ENCODE results near the gene CLIC3. TPM values are rescaled to one million over a fixed set of nuclear protein-coding genes. Genes with fewer than 3 reads are reported as not detected.

The CLIC3 gene
- total and polyA plus RNA-seq, 2 experiments from 2014 or later = 37.7 to 98.9 TPM

DNA sequence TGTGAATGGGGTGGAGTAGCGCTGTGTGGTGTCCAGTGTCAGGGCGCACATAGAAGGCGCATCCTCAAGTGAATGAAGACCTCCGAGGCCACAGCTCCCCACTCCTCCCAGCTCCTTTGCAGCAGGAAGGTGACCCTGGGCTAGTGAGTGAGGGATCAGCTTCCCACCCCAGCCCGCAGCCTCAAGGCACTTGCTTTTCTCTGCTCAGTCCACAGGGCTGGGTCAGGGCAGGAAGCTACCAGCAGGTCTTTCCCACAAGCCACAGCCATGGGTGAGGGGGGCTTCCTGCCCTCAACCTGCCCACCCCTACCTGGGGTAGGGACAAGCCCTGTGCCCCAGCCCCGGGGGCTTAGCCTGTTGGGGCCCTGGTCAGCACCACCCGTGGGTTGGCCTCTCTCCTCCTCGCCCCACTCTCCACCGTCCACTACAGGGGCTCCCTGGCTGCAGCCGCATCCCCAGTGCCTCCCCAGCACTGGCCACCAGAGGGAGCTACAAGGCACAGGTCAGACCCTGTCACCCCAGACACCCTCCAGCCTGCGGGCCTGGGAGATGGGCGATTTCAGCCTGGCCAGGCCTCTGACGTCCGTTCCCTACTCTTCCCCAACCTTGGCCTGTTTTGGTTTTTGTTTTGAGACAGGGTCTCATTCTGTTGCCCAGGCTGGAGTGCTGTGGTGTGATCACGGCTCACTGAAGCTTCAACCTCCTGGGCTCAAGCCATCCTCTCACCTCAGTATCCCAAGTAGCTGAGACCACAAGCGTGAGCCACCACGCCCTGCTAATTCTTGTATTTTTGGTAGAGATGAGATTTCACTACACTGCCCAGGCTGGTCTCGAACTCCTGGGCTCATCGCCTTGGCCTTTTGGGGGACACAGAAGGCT lies 32.9 kb upstream of the CLIC3 start:
- TF ChIP-seq EZH2 (IDR thresholded peaks at IDR 0.05; ENCODE audit: insufficient read depth, poor library complexity, severe bottlenecking) (no peak), EZH2phosphoT487 (IDR thresholded peaks at IDR 0.05; ENCODE audit: insufficient read depth, low read depth) (no peak)
- no peaks in the 10 kb centered on the region for H3K79me2 ChIP-seq (ENCODE audit: insufficient read depth)
- H3K9me2 ChIP-seq (ENCODE audit: insufficient read depth) = no peaks in the 10 kb centered on the region
- peak overlapping the region; percentile 86 for H3K4me2 ChIP-seq (ENCODE audit: unreplicated experiment)
- peak; percentile 69 for DNase-seq
- H3K27ac ChIP-seq = no peak overlapping the region
- no peaks in the 10 kb centered on the region for H3K4me1 ChIP-seq (ENCODE audit: insufficient read depth)
- in situ Hi-C loops (cut with MboI) = no loop called here
- no peaks in the 10 kb centered on the region for H3K9me3 ChIP-seq (ENCODE audit: low read depth)
- H3K4me3 ChIP-seq = no peak overlapping the region
- H3K27me3 ChIP-seq (replicated peaks; ENCODE audit: insufficient read depth) = no peaks in the 10 kb centered on the region
- H2AFZ ChIP-seq = no peak overlapping the region
- no peak overlapping the region for H3K9ac ChIP-seq
- no peaks in the 10 kb centered on the region for H3K36me3 ChIP-seq (ENCODE audit: low read depth)
- WGBS, 2 experiments (ENCODE audit: low coverage in 1 of 2, low lambda C conversion rate in 2 of 2, missing lambda C conversion rate in 2 of 2) = 28 to 34% methylated on average over 19 of the region's 19 CpGs
- no peaks in the 10 kb centered on the region for H3F3A ChIP-seq (ENCODE audit: insufficient read depth)
- no peaks in the 10 kb centered on the region for H4K20me1 ChIP-seq (ENCODE audit: insufficient read depth)

DNA sequence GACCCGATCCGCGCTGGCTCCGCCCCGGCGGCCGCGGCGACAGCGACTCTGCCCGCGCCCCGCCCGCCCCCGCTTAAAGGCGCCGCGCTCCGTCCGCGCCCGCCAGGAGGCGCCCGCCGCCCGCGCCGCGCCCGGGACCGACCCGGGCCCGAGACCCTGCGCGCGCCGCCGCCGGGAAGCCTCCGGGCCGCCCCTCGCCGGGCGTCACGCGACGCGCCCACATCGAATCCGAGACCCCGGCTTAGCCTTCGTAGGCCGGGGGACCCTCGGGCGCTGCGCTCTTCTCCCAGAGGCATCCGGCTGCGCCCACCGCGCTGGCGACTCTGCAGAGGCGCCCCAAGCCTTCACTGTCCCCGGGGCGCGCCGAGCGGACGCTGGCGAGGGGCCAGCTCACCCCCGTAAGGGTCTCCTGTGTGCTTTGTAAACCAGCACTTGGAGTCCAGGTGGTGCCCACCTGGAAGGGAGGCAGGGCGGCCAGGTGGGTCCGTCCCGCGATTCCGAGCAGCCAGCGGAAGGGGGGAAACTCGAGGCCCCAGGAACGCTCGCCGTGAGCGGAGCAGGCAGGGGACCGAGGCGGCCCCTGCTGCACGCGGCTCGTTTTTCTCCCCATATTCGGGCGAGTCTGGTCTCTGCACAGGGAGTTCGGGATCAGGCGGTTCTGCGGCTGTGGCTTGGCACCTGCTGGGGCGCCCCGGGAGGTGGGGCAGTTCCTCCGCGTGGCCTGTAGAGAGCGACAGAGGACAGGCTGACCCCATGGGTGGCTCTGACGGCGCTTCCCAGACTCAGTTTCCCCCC lies 32.1 kb upstream of the CLIC3 start:
- Histone ChIP-seq H4K20me1 (ENCODE audit: insufficient read depth) (no peaks in the 10 kb centered on the region), H3F3A (ENCODE audit: insufficient read depth) (no peaks in the 10 kb centered on the region), H3K4me2 (ENCODE audit: unreplicated experiment) (peak overlapping the region; percentile 86), H3K79me2 (ENCODE audit: insufficient read depth) (no peaks in the 10 kb centered on the region), H3K36me3 (ENCODE audit: low read depth) (no peaks in the 10 kb centered on the region), H2AFZ (peak overlapping the region; percentile 79), H3K9ac (peak overlapping the region; percentile 62), H3K9me3 (ENCODE audit: low read depth) (no peaks in the 10 kb centered on the region), H3K4me1 (ENCODE audit: insufficient read depth) (no peaks in the 10 kb centered on the region), H3K9me2 (ENCODE audit: insufficient read depth) (no peaks in the 10 kb centered on the region), H3K4me3 (peak overlapping the region; percentile 72), H3K27me3 (replicated peaks; ENCODE audit: insufficient read depth) (no peaks in the 10 kb centered on the region), H3K27ac (no peak overlapping the region)
- in situ Hi-C loops (cut with MboI) = no loop called here
- WGBS, 2 experiments (ENCODE audit: low coverage in 1 of 2, low lambda C conversion rate in 2 of 2, missing lambda C conversion rate in 2 of 2) = 2% methylated on average over 41 to 43 of the region's 98 CpGs
- TF ChIP-seq EZH2phosphoT487 (IDR thresholded peaks at IDR 0.05; ENCODE audit: insufficient read depth, low read depth) (no peak), EZH2 (IDR thresholded peaks at IDR 0.05; ENCODE audit: insufficient read depth, poor library complexity, severe bottlenecking) (no peak)
- DNase-seq = peak; percentile 80

DNA sequence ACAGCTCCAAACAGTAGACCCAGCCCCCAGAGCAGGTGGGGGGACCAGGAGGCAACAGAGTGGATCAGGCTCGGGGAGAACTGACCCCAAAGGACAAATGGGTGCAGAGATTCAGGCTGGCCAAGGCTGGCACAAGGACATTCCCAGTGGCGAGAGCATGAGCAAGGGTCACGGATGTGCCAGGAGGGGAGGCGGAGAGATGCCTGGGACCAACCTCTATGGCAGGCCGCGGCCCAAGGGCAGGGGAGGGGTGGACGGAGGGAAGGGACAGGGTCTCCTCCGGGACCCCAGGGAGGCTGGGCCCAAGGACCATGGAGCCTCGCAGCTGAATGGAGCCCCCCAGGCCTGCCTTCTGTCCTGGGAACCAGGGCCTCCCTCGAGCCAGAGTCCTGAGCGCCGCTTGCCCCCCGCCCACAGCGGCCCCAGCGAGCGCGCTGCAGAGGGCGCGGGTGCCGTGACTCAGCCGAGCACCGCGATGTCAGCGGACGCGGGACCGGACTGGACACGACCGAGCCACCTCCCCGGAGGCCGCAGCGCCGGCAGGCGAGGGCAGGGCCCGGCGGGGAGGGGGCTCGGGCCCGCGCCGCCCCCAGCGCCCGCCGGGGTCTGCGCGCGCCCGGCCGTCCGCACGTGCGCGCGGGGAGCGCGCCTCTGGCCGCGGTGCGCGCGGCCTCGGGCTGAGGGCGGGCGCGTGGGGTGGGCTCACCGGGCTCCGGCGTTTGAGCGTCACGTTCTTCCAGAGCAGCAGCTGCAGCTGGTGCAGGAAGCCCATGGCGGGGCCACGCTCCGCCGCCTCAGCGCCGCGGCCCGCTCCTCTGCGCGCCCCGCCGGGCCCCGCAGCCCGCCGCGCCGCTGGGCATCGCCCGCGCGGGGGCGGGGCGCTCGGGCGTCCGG lies 31.2 kb upstream of the CLIC3 start, which contains the start of gene ABCA2:
ABCA2 (minus strand) TSS at position 869 of the 894 bp plus-strand sequence; CDS start at position 772, 97 bp downstream.
- Histone ChIP-seq H3K4me3 (peak within 1 kb of the TSS; percentile 77), H3K79me2 (ENCODE audit: insufficient read depth) (no peaks in the 10 kb centered on the region), H3K9ac (peak within 1 kb of the TSS; percentile 72), H3K4me2 (ENCODE audit: unreplicated experiment) (peak within 1 kb of the TSS; percentile 86), H3K27ac (no peak within 1 kb of the TSS), H3K36me3 (ENCODE audit: low read depth) (no peaks in the 10 kb centered on the region), H3K27me3 (replicated peaks; ENCODE audit: insufficient read depth) (no peaks in the 10 kb centered on the region), H3K9me3 (ENCODE audit: low read depth) (no peaks in the 10 kb centered on the region), H3K9me2 (ENCODE audit: insufficient read depth) (no peaks in the 10 kb centered on the region), H3K4me1 (ENCODE audit: insufficient read depth) (no peaks in the 10 kb centered on the region), H2AFZ (peak within 1 kb of the TSS; percentile 79), H3F3A (ENCODE audit: insufficient read depth) (no peaks in the 10 kb centered on the region), H4K20me1 (ENCODE audit: insufficient read depth) (no peaks in the 10 kb centered on the region)
- in situ Hi-C loops (cut with MboI) = no loop called here
- 2% methylated on average over 16 to 65 of the region's 95 CpGs for WGBS, 2 experiments (ENCODE audit: low coverage in 1 of 2, low lambda C conversion rate in 2 of 2, missing lambda C conversion rate in 2 of 2)
- peak; percentile 74 for DNase-seq
- TF ChIP-seq EZH2 (IDR thresholded peaks at IDR 0.05; ENCODE audit: insufficient read depth, poor library complexity, severe bottlenecking) (no peak), EZH2phosphoT487 (IDR thresholded peaks at IDR 0.05; ENCODE audit: insufficient read depth, low read depth) (no peak)

DNA sequence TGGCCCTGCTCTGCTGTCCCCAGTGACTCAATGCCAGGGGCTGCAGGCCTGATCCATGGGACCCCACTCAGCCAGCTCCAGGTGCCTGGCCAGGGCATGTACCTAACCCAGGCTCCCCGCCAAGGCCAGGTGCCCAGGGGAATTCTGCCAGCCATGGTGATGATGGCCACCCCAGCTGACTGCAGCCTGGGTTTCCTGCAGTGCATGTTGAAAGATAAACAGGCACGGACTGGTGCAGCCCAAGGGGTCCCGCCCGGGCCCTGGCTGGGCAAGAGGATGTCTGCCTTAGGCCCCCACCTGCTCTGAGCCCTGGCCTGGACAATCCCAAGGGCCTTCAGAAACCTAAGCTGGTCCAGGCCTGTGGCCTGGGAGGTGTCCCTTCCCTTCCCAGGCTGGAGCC lies 30.5 kb upstream of the CLIC3 start:
- in situ Hi-C loops (cut with MboI) = no loop called here
- H3F3A ChIP-seq (ENCODE audit: insufficient read depth) = no peaks in the 10 kb centered on the region
- no peaks in the 10 kb centered on the region for H4K20me1 ChIP-seq (ENCODE audit: insufficient read depth)
- no peaks in the 10 kb centered on the region for H3K4me1 ChIP-seq (ENCODE audit: insufficient read depth)
- TF ChIP-seq EZH2phosphoT487 (IDR thresholded peaks at IDR 0.05; ENCODE audit: insufficient read depth, low read depth) = no peak
- TF ChIP-seq EZH2 (IDR thresholded peaks at IDR 0.05; ENCODE audit: insufficient read depth, poor library complexity, severe bottlenecking) = no peak
- H3K36me3 ChIP-seq (ENCODE audit: low read depth) = no peaks in the 10 kb centered on the region
- no peak overlapping the region for H3K4me2 ChIP-seq (ENCODE audit: unreplicated experiment)
- no peak overlapping the region for H3K9ac ChIP-seq
- H3K27ac ChIP-seq = no peak overlapping the region
- whole genome bisulfite sequencing, 2 experiments (ENCODE audit: low coverage in 1 of 2, low lambda C conversion rate in 2 of 2, missing lambda C conversion rate in 2 of 2) = 68 to 78% methylated on average over 4 of the region's 4 CpGs
- H3K27me3 ChIP-seq (replicated peaks; ENCODE audit: insufficient read depth) = no peaks in the 10 kb centered on the region
- no peak for DNase-seq
- peak overlapping the region; percentile 77 for H3K4me3 ChIP-seq
- no peaks in the 10 kb centered on the region for H3K9me3 ChIP-seq (ENCODE audit: low read depth)
- no peak overlapping the region for H2AFZ ChIP-seq
- H3K79me2 ChIP-seq (ENCODE audit: insufficient read depth) = no peaks in the 10 kb centered on the region
- no peaks in the 10 kb centered on the region for H3K9me2 ChIP-seq (ENCODE audit: insufficient read depth)
